Omental fat pad (tissue), 4 donors: ENCODE data around the gene DOCK2. TPM values are rescaled to one million over a fixed set of nuclear protein-coding genes. Genes with fewer than 3 reads are reported as not detected.
A peak's percentile ranks its signal among the peaks of the same experiment; 100 is the strongest.

Experiments
- ATAC-seq: fragments of 150-250 bp; one replicate; pipeline ENCODE4 v1.9.1; 2016; ENCODE audit warnings: mild to moderate bottlenecking, moderate library complexity; ENCODE audit not compliant: low FRiP score
- DNase-seq: peaks from one replicate; pipeline ENCODE4 v3.0.0-alpha.2; 2019; ENCODE audit warnings: low spot score
- CTCF ChIP-seq, 3 donors: fragments of 450-650 bp; IDR thresholded peaks; one replicate each; pipeline ENCODE4 v1.5.1; 2016 to 2017; ENCODE audit warnings: antibody characterized with exemption in 3 of 3, mild to moderate bottlenecking in 3 of 3, moderate library complexity in 2 of 3
- total RNA-seq, 4 donors: library from RNA; depleted of rRNA; stranded (reverse); fragments of >200 nt; gene quantifications; one replicate each; pipeline ENCODE4 v1.1.0, GENCODE V29; 2016

The DOCK2 gene
- total RNA-seq, 4 donors from 2014 or later, result 28.4 to 55.6 (median 41.3) TPM

- ATAC-seq (peak; percentile 81), DNase-seq (no peak)
- TF ChIP-seq CTCF (IDR thresholded peaks at IDR 0.05), result no peak
These were observed 334.1 kb downstream of the DOCK2 start for GRCh38 chr5:169970911-169971765.

- ATAC-seq, result no peak
These were observed 334.7 kb downstream of the DOCK2 start for GRCh38 chr5:169971780-169972179.

GRCh38 chr5:169973056-169973455 is 336.0 kb downstream of the DOCK2 start:
- TF ChIP-seq CTCF (IDR thresholded peaks at IDR 0.05), result no peak
- DNase-seq, result no peak
- ATAC-seq, result no peak

More at GRCh38 chr5:169971780-169972179, 334.7 kb downstream of the DOCK2 start:
- TF ChIP-seq CTCF (IDR thresholded peaks at IDR 0.05), result no peak
- DNase-seq, result no peak

- no peak for DNase-seq
- no peak for TF ChIP-seq CTCF (IDR thresholded peaks at IDR 0.05)
- ATAC-seq, result no peak
These were observed 337.2 kb downstream of the DOCK2 start for GRCh38 chr5:169974121-169974770.

GRCh38 chr5:169978714-169979113 is 341.6 kb downstream of the DOCK2 start:
- no peak for TF ChIP-seq CTCF (IDR thresholded peaks at IDR 0.05)
- ATAC-seq, result no peak
- no peak for DNase-seq

- DNase-seq (no peak), ATAC-seq (no peak)
- TF ChIP-seq CTCF (IDR thresholded peaks at IDR 0.05), result no peak
These were observed 342.8 kb downstream of the DOCK2 start for GRCh38 chr5:169979871-169980270.
